ENCODE data around the gene ARF3. TPM values are rescaled to one million over a fixed set of nuclear protein-coding genes. Genes with fewer than 3 reads are reported as not detected.

Gene ARF3
- total and polyA plus RNA-seq, 2 of the 13 experiments (the other 11 are each of a cell fraction or from before 2014, with no cell fraction given) = 53.8 to 57.9 TPM

- TF ChIP-seq, protein P1, sequence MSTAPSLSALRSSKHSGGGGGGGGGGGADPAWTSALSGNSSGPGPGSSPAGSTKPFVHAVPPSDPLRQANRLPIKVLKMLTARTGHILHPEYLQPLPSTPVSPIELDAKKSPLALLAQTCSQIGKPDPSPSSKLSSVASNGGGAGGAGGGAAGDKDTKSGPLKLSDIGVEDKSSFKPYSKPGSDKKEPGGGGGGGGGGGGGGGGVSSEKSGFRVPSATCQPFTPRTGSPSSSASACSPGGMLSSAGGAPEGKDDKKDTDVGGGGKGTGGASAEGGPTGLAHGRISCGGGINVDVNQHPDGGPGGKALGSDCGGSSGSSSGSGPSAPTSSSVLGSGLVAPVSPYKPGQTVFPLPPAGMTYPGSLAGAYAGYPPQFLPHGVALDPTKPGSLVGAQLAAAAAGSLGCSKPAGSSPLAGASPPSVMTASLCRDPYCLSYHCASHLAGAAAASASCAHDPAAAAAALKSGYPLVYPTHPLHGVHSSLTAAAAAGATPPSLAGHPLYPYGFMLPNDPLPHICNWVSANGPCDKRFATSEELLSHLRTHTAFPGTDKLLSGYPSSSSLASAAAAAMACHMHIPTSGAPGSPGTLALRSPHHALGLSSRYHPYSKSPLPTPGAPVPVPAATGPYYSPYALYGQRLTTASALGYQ (CRISPR knock-in tag; IDR thresholded peaks at IDR 0.05) = no peak
- TF ChIP-seq NBN (conservative IDR thresholded peaks at IDR 0.05) = no peak
- TF ChIP-seq, protein P2, sequence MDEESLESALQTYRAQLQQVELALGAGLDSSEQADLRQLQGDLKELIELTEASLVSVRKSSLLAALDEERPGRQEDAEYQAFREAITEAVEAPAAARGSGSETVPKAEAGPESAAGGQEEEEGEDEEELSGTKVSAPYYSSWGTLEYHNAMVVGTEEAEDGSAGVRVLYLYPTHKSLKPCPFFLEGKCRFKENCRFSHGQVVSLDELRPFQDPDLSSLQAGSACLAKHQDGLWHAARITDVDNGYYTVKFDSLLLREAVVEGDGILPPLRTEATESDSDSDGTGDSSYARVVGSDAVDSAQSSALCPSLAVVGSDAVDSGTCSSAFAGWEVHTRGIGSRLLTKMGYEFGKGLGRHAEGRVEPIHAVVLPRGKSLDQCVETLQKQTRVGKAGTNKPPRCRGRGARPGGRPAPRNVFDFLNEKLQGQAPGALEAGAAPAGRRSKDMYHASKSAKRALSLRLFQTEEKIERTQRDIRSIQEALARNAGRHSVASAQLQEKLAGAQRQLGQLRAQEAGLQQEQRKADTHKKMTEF (CRISPR knock-in tag; IDR thresholded peaks at IDR 0.05) = no peak
- TF ChIP-seq ZNF572 (CRISPR knock-in tag; IDR thresholded peaks at IDR 0.05) = no peak
- TF ChIP-seq STAG1 (CRISPR knock-in tag; IDR thresholded peaks at IDR 0.05) = no peak
- no peak for TF ChIP-seq NFE2L2 (IDR thresholded peaks at IDR 0.05; ENCODE audit: low read length)
- TF ChIP-seq, protein P3, sequence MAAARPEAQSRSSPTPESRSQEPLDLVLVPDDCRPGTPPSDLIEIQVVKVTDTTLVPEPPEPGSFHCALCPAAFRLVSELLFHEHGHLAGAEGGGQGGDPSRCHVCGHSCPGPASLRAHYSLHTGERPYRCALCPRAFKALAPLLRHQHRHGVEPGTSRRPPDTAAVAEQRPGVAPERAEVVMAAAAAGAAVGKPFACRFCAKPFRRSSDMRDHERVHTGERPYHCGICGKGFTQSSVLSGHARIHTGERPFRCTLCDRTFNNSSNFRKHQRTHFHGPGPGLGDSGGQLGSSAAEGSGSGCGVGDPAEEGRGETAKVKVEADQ (CRISPR knock-in tag; IDR thresholded peaks at IDR 0.05; ENCODE audit: borderline replicate concordance) = no peak
- TF ChIP-seq NR2F1 (CRISPR knock-in tag; IDR thresholded peaks at IDR 0.05) = no peak
These were observed 23.5 kb downstream of the ARF3 start (continued) for GRCh38 chr12:48933664-48934311.

- ChIA-PET POLR2A (interaction anchor here (1.1 kb wide), 1 partner anchor 66 kb away, joined by 5 read pairs; no protein-coding TSS in a partner anchor), CTCF (ENCODE audit: low intra/inter-chr PET ratio, low total read pairs) (no interaction called here)
- no TSS peak for BruUV-seq (replicated peaks)
- in situ Hi-C loops (cut with HindIII; ENCODE audit: extremely low pct_ligation_motif_present, low pct_unique_long_range_greater_than_20kb) = no loop called here
- Histone ChIP-seq H3K36me3 (replicated peaks in 1 of 2; ENCODE audit: control insufficient read depth in 1 of 2, insufficient read depth in 2 of 2, low read length in 2 of 2) (peaks cover 5 to 53% of the 10 kb centered on the region in 2 experiments), H3K27ac (ENCODE audit: extremely low read length, insufficient read depth, low read length) (no peak overlapping the region), H3K4me1 (ENCODE audit: insufficient read depth, low read length) (no peaks in the 10 kb centered on the region), H3K27me3 (ENCODE audit: control insufficient read depth in 1 of 2, insufficient read depth in 2 of 2, low read length in 2 of 2) (no peaks in the 10 kb centered on the region), H4K20me1 (ENCODE audit: insufficient read depth, low read length) (no peaks in the 10 kb centered on the region; the same call in 1 of the 2 replicates), H3K9me3 (ENCODE audit: low read length) (no peaks in the 10 kb centered on the region), H3K79me2 (ENCODE audit: insufficient read depth, low read length) (no peaks in the 10 kb centered on the region), H2AFZ (ENCODE audit: low read length) (no peak overlapping the region), H3K9ac (ENCODE audit: insufficient read depth, low read depth, low read length) (no peak overlapping the region), H3K4me2 (ENCODE audit: low read depth, low read length) (no peak overlapping the region), H3K4me3 (replicated peaks in 1 of 3; ENCODE audit: insufficient read depth in 1 of 3, low read depth in 2 of 3, low read length in 3 of 3) (no peak overlapping the region)
- FAIRE-seq (no peak), ATAC-seq (no peak), DNase-seq (ENCODE audit: low spot score) (no peak)
- TF ChIP-seq ZNF615 (CRISPR knock-in tag; IDR thresholded peaks at IDR 0.05; ENCODE audit: borderline replicate concordance) = no peak
- 100% methylated on average over 1 of the region's 2 CpGs for WGBS (ENCODE audit: low lambda C conversion rate)
- intact Hi-C loops (cut with micrococcal nuclease; ENCODE audit: unreplicated experiment) = no loop called here
These were observed 24.4 kb downstream of the ARF3 start for GRCh38 chr12:48932878-48933277.

Measured in HepG2 (cell line).